Esophagus muscularis mucosa (tissue), 4 donors: ENCODE results near the gene DSP. TPM values are rescaled to one million over a fixed set of nuclear protein-coding genes. Genes with fewer than 3 reads are reported as not detected.

ENCODE experiments used
- DNase-seq: peaks from one replicate; pipeline ENCODE4 v3.0.0-alpha.2; 2017; ENCODE audit errors: extremely low spot score
- H3K27ac ChIP-seq, 4 donors: fragments of 200-600 bp; sonication (generic); replicated peaks in 1 of 4; 1 replicate in 3 of 4; 2 replicates in 1 of 4; pipeline ENCODE4 v1.5.1; 2016 to 2019; ENCODE audit warnings: mild to moderate bottlenecking in 1 of 4
- H3K27me3 ChIP-seq, 4 donors: fragments of 200-600 bp; sonication (generic); one replicate each; pipeline versions ENCODE4 v1.5.1 to v1.6.0; 2016 to 2019
- H3K36me3 ChIP-seq, 4 donors: fragments of 200-600 bp; sonication (generic); one replicate each; pipeline ENCODE4 v1.5.1; 2016 to 2019
- H3K4me1 ChIP-seq, 4 donors: fragments of 200-600 bp; sonication (generic); one replicate each; pipeline ENCODE4 v1.5.1; 2016 to 2019
- H3K4me3 ChIP-seq, 4 donors: fragments of 200-600 bp; sonication (generic); 1 replicate in 2 of 4; 2 replicates in 2 of 4; pipeline ENCODE4 v1.5.1; 2016 to 2019; ENCODE audit warnings: mild to moderate bottlenecking in 4 of 4, moderate library complexity in 1 of 4
- H3K9me3 ChIP-seq, 4 donors: fragments of 200-600 bp; sonication (generic); 1 replicate in 3 of 4; 2 replicates in 1 of 4; pipeline ENCODE4 v1.5.1; 2016 to 2019
- CTCF ChIP-seq, 3 experiments: fragments of 200-600 bp in 2 of 3; fragments of 450-650 bp in 1 of 3; sonication (generic) in 2 of 3; IDR thresholded peaks; one replicate each; pipeline ENCODE4 v1.5.1; 2017 to 2019; ENCODE audit warnings: antibody characterized with exemption in 3 of 3, mild to moderate bottlenecking in 2 of 3, moderate library complexity in 1 of 3
- EP300 ChIP-seq: sonication (generic); formaldehyde crosslinking; IDR thresholded peaks from one replicate; pipeline ENCODE4 v1.6.1; 2017; ENCODE audit warnings: antibody characterized with exemption
- POLR2A ChIP-seq: fragments of 450-650 bp; IDR thresholded peaks from one replicate; pipeline ENCODE4 v1.6.1; 2017; ENCODE audit warnings: antibody characterized with exemption, moderate library complexity, mild to moderate bottlenecking, low read depth
- POLR2AphosphoS5 ChIP-seq, 2 donors: sonication (generic); formaldehyde crosslinking; IDR thresholded peaks; one replicate each; pipeline ENCODE4 v1.6.1; 2017; ENCODE audit warnings: antibody characterized with exemption in 2 of 2
- WGBS: methylation state at CpG from one replicate; pipeline ENCODE4 v1.1.5; 2018; 5-methylcytosine and 5-hydroxymethylcytosine counted together
- intact Hi-C: fragments of 100-400 bp; cut with DNase I; formaldehyde crosslinking; loops from one replicate; pipeline ENCODE4 v1.15.1; 2023
- total RNA-seq, 4 donors: library from RNA; depleted of rRNA; stranded (reverse); fragments of >200 nt; gene quantifications; one replicate each; pipeline versions ENCODE4 v1.1.0 to v1.2.1, GENCODE V29; 2016

DSP gene
- total RNA-seq, 4 donors from 2014 or later, result 2.1 to 9.4 (median 5.9) TPM

DNA sequence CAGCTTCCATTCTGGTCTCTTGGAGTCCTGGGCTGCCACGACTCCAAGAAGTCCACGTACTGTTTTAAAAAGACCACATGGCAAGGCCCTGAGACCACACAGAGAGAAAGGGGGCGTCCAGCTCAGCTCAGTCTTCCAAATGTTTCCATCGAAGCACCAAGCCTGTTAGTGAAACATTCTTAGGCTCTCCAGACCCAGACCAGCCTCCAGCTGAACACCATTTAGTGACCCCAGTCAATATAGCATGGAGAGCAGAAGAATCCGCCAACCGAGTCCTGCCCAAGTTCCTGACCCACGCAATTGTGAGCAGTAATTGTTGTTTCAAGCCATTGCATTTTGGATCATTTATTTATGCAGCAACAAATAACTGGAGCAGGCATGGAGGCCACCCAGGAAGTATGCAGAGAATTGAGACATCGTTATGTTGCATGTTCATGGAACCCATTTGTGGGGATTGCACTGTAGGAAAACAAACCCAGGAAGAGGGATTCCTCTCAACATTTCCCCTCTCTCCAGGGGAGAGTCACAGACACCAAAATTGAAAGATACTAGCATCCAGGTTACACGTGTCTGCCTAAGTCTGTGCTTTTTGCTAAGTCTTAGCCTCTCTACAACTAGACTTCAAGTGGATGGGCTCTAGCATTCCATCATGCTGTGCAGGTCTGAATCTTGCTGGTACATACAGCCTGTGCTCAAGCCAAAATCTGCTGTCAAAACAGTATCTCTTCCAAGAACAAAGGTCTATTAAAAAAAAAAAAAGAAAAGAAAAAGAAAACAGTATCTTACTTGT is 91.2 kb downstream of the DSP start:
- WGBS, result 57% methylated on average over 6 of the region's 9 CpGs
- H3K27ac ChIP-seq, result no peak overlapping the region
- no peak for TF ChIP-seq POLR2AphosphoS5 (IDR thresholded peaks at IDR 0.05)
- TF ChIP-seq POLR2A, result no peak
- no peak for TF ChIP-seq EP300
- TF ChIP-seq CTCF (IDR thresholded peaks at IDR 0.05), result no peak
- intact Hi-C loops, result no loop called here
- H3K9me3 ChIP-seq, result no peaks in the 10 kb centered on the region
- H3K4me3 ChIP-seq, result no peak overlapping the region
- H3K36me3 ChIP-seq, result no peaks in the 10 kb centered on the region
- DNase-seq, result no peak
- H3K4me1 ChIP-seq, result no peaks in the 10 kb centered on the region
- peaks cover 0 to 4% (median 0%) of the 10 kb centered on the region in 4 donors for H3K27me3 ChIP-seq

DNA sequence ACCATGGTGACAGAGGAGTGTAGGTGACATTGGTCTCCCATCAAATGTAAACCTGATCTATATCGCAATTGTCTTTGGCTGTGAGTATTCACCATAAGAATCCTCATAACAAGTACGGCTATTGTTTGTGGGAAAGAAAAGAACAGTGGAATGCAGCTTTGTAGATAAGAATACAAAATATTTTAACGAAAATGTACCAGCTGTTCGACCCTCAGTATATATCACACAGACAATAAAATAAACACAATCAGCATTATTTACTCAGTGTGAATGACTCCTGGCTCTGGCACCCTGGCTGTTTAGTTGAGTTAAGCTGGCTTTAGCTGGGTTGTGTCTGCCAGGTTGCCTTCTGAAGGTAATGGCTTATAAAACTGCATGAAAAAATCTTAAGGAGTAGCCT is 91.9 kb downstream of the DSP start:
- intact Hi-C loops, result no loop called here
- DNase-seq, result no peak
- TF ChIP-seq EP300, result no peak
- TF ChIP-seq CTCF (IDR thresholded peaks at IDR 0.05), result no peak
- no peak for TF ChIP-seq POLR2A
- TF ChIP-seq POLR2AphosphoS5 (IDR thresholded peaks at IDR 0.05), result no peak
- no peaks in the 10 kb centered on the region for H3K4me1 ChIP-seq
- no peaks in the 10 kb centered on the region for H3K36me3 ChIP-seq
- H3K4me3 ChIP-seq, result no peak overlapping the region
- H3K27ac ChIP-seq, result no peak overlapping the region
- H3K9me3 ChIP-seq, result no peaks in the 10 kb centered on the region
- H3K27me3 ChIP-seq, result peaks cover 0 to 4% (median 0%) of the 10 kb centered on the region in 4 donors
- WGBS, result 52% methylated on average over 4 of the region's 4 CpGs

GRCh38 chr6:7636151-7636550 is 94.7 kb downstream of the DSP start:
- Histone ChIP-seq H3K4me3 (no peak overlapping the region), H3K4me1 (no peaks in the 10 kb centered on the region), H3K27ac (no peak overlapping the region), H3K36me3 (no peaks in the 10 kb centered on the region), H3K27me3 (peaks cover 0 to 4% (median 0%) of the 10 kb centered on the region in 4 donors), H3K9me3 (no peaks in the 10 kb centered on the region)
- TF ChIP-seq CTCF (IDR thresholded peaks at IDR 0.05), result no peak
- TF ChIP-seq POLR2AphosphoS5 (IDR thresholded peaks at IDR 0.05), result no peak
- no peak for TF ChIP-seq EP300
- no peak for TF ChIP-seq POLR2A
- intact Hi-C loops, result no loop called here
- 87% methylated on average over 1 of the region's 1 CpG for WGBS
- DNase-seq, result no peak

Other genes with a start within 250 kb of the DSP start
- 10 to 100 TPM; 29.5 to 41.3 (median 34.2) TPM for gene SSR1, start 228.5 kb upstream of the DSP start, total RNA-seq
- gene CAGE1, start 151.9 kb upstream of the DSP start, total RNA-seq, result not detected
- 10 to 100 TPM; 14.1 to 20.2 (median 17.5) TPM for gene RIOK1, start 151.9 kb upstream of the DSP start, total RNA-seq
- gene SNRNP48, start 48.5 kb downstream of the DSP start, total RNA-seq, result 10 to 100 TPM in 1 of 4 donors, 1 to 10 TPM in 3; 8.9 to 17.0 (median 9.5) TPM
- 10 to 100 TPM in 1 of 4 donors, 1 to 10 TPM in 3; 5.1 to 10.0 (median 6.9) TPM for gene BMP6, start 184.4 kb downstream of the DSP start, total RNA-seq